Epithelial cell of esophagus (primary cell): ENCODE measurements around the gene ZNF598.
"Not testable (repeated sequence)": the region's sequence is repeated elsewhere in the genome, so short reads cannot be mapped to it uniquely, and the experiment has no call there.

ENCODE experiments used
- DNase-seq: peaks from one replicate; pipeline ENCODE4 v3.0.0; 2010; ENCODE audit warnings: low read depth
- H3K4me3 ChIP-seq: 2 replicates; pipeline ENCODE4 v1.5.1; 2011; ENCODE audit warnings: mild to moderate bottlenecking, low read length, control low read depth
- TF ChIP-seq, protein P1 (sequence below): IDR thresholded peaks from 2 replicates; pipeline ENCODE4 v1.5.1; 2011; ENCODE audit warnings: low read depth, mild to moderate bottlenecking, low read length, control low read depth, inconsistent platforms; ENCODE audit not compliant: insufficient read depth; ENCODE audit errors: missing control alignments

ZNF598 gene

DNA sequence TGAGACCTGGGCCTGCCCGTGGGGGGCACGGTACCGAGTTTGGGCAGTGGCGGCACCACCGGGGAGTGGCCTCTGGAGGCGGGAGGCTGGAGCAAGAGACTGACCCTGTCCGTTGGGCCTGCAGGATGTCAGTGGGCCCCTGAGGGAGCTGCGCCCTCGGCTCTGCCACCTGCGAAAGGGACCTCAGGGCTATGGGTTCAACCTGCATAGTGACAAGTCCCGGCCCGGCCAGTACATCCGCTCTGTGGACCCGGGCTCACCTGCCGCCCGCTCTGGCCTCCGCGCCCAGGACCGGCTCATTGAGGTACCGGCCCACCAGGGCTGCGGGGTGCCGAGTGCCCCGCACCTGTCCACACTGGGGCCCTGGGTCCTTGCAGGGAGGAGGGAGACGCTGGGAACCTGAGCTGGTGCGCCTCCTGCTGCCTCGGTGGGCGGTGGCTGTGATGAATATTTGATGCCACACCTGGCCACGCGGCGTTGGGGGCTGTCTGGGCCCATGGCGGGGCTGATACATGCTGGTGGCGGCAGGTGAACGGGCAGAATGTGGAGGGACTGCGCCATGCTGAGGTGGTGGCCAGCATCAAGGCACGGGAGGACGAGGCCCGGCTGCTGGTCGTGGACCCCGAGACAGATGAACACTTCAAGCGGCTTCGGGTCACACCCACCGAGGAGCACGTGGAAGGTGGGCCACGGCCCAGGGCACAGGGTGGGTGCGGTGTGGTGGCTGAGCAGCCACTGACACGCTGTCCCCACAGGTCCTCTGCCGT is 26.8 kb upstream of the ZNF598 start:
- no peak for DNase-seq
- H3K4me3 ChIP-seq = no peak overlapping the region
- TF ChIP-seq, protein P1, sequence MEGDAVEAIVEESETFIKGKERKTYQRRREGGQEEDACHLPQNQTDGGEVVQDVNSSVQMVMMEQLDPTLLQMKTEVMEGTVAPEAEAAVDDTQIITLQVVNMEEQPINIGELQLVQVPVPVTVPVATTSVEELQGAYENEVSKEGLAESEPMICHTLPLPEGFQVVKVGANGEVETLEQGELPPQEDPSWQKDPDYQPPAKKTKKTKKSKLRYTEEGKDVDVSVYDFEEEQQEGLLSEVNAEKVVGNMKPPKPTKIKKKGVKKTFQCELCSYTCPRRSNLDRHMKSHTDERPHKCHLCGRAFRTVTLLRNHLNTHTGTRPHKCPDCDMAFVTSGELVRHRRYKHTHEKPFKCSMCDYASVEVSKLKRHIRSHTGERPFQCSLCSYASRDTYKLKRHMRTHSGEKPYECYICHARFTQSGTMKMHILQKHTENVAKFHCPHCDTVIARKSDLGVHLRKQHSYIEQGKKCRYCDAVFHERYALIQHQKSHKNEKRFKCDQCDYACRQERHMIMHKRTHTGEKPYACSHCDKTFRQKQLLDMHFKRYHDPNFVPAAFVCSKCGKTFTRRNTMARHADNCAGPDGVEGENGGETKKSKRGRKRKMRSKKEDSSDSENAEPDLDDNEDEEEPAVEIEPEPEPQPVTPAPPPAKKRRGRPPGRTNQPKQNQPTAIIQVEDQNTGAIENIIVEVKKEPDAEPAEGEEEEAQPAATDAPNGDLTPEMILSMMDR = no peak

DNA sequence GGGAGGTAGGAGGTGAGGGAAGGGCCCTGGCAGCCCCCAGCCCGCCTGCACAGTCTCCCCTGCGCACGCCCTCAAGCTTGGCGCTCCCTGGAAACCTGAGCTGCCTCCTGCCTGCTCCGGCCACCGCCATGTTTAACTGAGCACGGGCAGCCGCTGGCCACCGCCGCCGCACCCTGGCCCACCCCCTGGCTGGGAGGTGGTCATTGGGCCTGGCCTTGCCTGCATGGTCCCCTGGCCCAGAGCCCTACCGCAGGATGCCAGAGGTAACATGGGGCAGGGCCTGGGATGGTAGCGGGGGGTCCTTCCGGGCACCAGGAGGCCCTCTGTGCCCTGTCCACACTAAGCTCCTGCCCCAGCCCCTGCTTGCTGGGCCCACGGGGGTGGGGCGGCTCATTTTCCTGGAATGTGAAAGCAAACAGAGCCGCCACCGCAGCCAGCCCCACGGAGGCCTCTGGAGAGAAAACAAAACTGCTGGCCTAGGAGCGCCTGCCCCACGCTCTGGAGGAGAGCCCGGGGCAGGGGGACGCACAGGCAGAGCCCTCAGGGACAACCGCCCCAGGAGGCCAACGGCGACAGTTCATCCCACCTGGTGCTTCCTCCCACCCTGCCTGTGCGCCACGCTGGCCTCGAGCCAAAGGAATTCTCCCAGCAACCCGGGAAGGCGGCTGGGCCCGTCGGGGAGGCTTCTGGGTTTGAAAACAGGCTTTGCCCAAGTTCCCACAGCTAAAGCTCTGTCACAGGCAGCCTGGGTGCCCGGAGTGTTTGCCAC is 26.0 kb upstream of the ZNF598 start:
- H3K4me3 ChIP-seq = no peak overlapping the region
- TF ChIP-seq, protein P1 = no peak
- no peak for DNase-seq

DNA sequence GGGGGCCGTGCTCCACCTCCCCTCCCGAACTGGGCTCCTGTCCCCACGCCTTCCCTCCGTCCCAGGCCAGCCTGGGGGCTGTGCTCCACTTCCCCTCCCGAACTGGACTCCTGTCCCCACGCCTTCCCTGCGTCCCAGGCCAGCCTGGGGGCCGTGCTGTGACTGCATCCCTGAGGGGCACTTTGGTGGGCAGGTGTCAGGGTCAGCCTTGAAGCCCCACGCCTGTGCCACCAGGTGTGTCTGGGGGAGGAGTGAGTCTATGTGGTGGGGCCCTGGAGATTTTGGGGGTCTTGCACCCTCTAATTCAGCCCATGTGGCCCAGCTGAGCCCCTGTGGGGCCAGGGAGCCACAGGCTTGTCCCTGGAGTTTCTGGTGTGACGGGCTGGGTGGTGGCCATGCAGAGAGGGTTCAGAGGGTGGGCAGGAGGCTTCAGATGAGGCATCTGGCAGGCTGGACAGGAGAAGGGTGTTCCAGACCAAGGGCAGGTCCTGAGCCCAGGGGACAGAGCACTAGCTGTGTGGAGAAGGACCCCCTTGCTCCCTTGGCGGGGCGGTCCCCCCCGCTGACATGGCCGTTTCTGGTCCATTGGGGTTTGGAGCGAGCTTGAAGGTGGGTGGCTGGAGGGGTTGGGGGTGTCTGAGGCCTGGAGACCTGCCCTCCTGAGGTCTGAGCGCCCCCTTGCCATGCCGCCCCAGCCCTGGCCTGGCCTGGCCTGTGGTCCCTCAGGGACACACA is 25.2 kb upstream of the ZNF598 start:
- H3K4me3 ChIP-seq = no peak overlapping the region
- no peak for DNase-seq
- TF ChIP-seq, protein P1 = no peak

DNA sequence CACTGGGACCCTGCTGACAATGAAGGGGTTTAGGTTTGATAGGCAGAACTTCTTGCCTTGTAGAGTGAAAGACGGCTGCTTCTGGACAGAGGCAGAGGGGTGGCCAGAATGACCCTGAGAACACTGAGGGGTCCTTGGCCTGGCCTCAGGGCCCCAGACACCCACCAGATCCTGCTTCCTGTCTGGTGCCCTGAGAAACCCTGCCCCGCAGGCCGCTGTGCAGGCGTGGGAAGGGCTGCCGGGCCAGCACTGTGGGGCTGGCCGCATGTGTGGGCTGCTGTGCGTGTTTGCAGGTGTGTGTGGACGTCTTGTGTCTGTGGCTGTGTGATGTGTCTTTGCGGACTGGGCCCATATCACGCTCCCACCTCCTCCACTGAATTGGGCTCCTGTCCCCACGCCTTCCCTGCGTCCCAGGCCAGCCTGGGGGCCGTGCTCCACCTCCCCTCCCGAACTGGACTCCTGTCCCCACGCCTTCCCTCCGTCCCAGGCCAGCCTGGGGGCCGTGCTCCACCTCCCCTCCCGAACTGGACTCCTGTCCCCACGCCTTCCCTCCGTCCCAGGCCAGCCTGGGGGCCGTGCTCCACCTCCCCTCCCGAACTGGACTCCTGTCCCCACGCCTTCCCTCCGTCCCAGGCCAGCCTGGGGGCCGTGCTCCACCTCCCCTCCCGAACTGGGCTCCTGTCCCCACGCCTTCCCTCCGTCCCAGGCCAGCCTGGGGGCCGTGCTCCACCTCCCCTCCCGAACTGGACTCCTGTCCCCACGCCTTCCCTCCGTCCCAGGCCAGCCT is 24.5 kb upstream of the ZNF598 start:
- not testable (repeated sequence) for DNase-seq, H3K4me3 ChIP-seq

DNA sequence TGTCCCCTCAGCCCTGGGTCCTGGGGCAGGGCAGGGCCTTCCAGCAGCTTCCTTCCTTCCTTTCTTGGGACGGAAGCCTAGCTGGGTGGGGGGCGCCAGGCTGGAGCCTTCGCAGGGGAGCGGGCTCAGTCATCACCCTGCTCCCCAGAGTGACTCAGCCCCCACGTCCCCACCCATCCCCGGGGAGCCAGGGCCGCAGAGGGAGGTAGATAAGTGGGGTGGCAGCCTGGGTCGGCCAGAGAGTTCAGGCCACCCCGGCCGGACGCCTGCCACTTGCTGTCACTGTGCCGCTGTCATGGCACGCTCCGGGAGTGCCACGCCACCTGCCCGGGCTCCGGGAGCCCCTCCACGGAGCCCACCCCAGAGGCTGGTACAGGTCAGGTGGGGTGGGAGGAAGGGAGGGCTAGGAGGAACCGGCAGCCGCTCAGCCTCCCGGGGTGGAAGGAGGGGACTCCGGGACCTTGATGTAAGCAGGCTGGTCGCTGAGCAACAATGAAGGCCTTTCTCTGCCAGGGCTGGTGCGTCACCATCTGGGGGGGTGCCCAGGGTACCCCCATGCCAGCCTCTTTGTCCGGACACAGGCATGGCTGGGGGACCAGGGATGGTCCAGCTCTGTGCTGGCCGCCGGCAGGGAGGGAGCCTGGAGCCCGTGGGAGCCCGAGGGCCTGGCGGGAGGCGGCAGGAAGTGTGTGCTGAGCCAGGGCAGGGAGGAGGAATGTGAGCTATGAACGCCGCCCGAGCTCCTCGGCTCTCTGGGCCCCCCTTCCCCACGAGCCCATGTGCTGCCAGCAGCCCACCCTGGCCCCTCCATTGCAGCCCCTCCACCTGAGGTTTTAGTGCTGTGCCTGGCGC is 23.7 kb upstream of the ZNF598 start:
- TF ChIP-seq, protein P1 = no peak
- no peak for DNase-seq
- no peak overlapping the region for H3K4me3 ChIP-seq

DNA sequence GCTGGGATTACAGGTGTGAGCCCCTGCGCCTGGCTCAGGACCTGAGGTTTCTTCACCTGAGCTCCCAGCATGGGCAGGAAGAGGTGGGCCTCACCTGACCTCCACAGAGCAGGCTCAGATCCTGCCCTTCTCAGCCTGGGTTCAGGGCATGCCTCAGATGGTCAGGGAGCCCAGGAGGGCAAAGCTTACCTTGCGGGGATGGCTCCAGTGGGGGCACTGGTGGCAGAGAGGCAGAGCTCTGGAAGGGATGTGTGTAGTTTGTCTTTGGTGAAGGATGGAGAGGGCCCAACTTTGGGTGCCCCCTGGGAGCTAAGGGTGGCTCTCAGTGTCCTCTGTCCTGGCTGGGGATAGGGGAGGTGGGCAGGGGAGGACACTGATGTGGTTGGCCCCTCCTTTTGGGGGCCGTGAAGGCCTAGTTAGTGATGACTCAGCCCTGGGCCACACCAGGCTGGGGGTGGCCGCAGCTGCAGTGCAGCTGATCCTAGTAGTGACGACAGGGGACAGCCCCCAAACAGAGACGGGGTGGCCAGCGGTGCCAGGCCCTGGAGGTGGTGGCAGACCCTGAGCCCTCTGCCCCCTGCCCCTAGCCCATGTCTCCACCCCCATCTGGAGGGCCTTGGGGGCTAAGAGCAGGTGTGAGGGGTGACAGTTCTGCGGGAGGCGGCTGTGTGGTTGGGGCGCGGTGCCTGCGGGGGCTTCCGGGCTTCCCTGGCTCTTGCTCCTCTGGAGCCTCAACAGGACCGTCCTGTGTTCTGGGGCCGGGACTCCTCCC is 22.9 kb upstream of the ZNF598 start:
- DNase-seq = no peak
- H3K4me3 ChIP-seq = no peak overlapping the region
- TF ChIP-seq, protein P1 = no peak
